Parathyroid adenoma (tissue), 2 donors: ENCODE measurements around the gene CCNG2.

Experiments used
- H2AFZ ChIP-seq: fragments of 300-600 bp; sonication (generic); one replicate; pipeline ENCODE4 v1.7.0; 2017; ENCODE audit warnings: antibody characterized with exemption, mild to moderate bottlenecking
- H3K27ac ChIP-seq: fragments of 300-600 bp; sonication (generic); one replicate; pipeline ENCODE4 v1.7.0; 2017
- H3K27me3 ChIP-seq: fragments of 300-600 bp; sonication (generic); one replicate; pipeline ENCODE4 v1.7.0; 2017; ENCODE audit warnings: low read length; ENCODE audit not compliant: control insufficient read depth, insufficient read depth
- H3K36me3 ChIP-seq: fragments of 300-600 bp; sonication (generic); one replicate; pipeline ENCODE4 v1.7.0; 2017; ENCODE audit warnings: low read length; ENCODE audit not compliant: control insufficient read depth, insufficient read depth
- H3K4me1 ChIP-seq: fragments of 300-600 bp; sonication (generic); one replicate; pipeline ENCODE4 v1.7.0; 2017; ENCODE audit warnings: control low read depth
- H3K4me2 ChIP-seq: fragments of 300-600 bp; sonication (generic); one replicate; pipeline ENCODE4 v1.7.0; 2017; ENCODE audit warnings: low read length
- H3K4me3 ChIP-seq: fragments of 300-600 bp; sonication (generic); one replicate; pipeline ENCODE4 v1.7.0; 2017; ENCODE audit warnings: low read depth, low read length
- H3K79me2 ChIP-seq: fragments of 300-600 bp; sonication (generic); one replicate; pipeline ENCODE4 v1.7.0; 2017; ENCODE audit warnings: control low read depth
- H3K9ac ChIP-seq: fragments of 300-600 bp; sonication (generic); one replicate; pipeline ENCODE4 v1.7.0; 2017; ENCODE audit warnings: mild to moderate bottlenecking
- H3K9me3 ChIP-seq: fragments of 300-600 bp; sonication (generic); one replicate; pipeline ENCODE4 v1.7.0; 2017; ENCODE audit warnings: low read length; ENCODE audit not compliant: control insufficient read depth
- TF ChIP-seq, protein P1 (sequence below): fragments of 300-600 bp; sonication (generic); IDR thresholded peaks from one replicate; pipeline ENCODE4 v1.7.0; 2017; ENCODE audit warnings: antibody characterized with exemption, mild to moderate bottlenecking
- donor health status: primary hyperparathyroidism.

Gene CCNG2

DNA sequence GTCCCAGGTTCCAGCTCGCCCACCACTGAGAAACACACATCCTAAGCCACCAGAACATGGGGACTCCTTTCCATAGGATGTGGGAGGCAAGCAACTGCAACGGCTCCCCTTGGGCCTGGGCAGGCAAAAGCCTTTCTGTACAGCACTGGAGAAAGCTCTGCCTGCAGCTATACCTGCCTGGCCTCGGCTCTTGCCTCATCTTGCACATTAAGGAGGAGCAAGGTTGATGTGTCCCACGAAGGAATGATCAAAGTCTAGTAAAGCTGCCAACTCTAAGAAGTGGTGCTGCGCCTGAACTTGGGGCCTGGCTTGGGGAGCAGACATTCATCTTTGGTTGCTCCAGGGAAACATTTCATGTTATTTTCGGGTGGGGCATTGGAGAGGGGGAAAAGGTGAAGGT, 19.6 kb downstream of the CCNG2 start:
- H3K27ac ChIP-seq, result no peak overlapping the region
- no peaks in the 10 kb centered on the region for H3K27me3 ChIP-seq
- H3K79me2 ChIP-seq, result no peaks in the 10 kb centered on the region
- TF ChIP-seq, protein P1, sequence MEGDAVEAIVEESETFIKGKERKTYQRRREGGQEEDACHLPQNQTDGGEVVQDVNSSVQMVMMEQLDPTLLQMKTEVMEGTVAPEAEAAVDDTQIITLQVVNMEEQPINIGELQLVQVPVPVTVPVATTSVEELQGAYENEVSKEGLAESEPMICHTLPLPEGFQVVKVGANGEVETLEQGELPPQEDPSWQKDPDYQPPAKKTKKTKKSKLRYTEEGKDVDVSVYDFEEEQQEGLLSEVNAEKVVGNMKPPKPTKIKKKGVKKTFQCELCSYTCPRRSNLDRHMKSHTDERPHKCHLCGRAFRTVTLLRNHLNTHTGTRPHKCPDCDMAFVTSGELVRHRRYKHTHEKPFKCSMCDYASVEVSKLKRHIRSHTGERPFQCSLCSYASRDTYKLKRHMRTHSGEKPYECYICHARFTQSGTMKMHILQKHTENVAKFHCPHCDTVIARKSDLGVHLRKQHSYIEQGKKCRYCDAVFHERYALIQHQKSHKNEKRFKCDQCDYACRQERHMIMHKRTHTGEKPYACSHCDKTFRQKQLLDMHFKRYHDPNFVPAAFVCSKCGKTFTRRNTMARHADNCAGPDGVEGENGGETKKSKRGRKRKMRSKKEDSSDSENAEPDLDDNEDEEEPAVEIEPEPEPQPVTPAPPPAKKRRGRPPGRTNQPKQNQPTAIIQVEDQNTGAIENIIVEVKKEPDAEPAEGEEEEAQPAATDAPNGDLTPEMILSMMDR, result no peak
- H2AFZ ChIP-seq, result no peak overlapping the region
- H3K9me3 ChIP-seq, result no peaks in the 10 kb centered on the region
- H3K4me3 ChIP-seq, result no peak overlapping the region
- no peak overlapping the region for H3K9ac ChIP-seq
- no peaks in the 10 kb centered on the region for H3K36me3 ChIP-seq
- no peak overlapping the region for H3K4me2 ChIP-seq
- no peaks in the 10 kb centered on the region for H3K4me1 ChIP-seq

DNA sequence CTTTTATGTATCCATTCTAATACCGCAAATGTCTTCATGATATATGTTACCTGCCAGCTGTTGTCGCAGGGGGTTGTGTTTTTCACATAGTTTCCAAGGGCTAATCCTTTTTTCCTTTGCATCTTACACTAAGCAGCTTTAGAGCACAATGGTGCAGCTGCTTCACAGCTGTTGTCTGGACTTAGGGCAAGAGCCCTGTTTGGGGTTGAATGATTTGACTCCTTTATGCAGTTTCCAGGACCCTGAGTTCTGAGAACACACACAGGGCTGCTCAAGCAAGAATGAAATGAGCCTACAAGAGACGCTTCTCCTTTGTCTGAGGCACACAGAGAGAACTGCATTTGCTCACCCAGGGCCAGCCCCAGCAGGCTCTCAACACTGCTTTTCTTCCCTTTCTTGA, 20.2 kb downstream of the CCNG2 start:
- Histone ChIP-seq H3K79me2 (no peaks in the 10 kb centered on the region), H3K36me3 (no peaks in the 10 kb centered on the region), H3K4me3 (no peak overlapping the region), H3K27ac (no peak overlapping the region), H3K9me3 (no peaks in the 10 kb centered on the region), H3K9ac (no peak overlapping the region), H2AFZ (no peak overlapping the region), H3K4me2 (no peak overlapping the region), H3K27me3 (no peaks in the 10 kb centered on the region), H3K4me1 (no peaks in the 10 kb centered on the region)
- TF ChIP-seq, protein P1, result no peak

DNA sequence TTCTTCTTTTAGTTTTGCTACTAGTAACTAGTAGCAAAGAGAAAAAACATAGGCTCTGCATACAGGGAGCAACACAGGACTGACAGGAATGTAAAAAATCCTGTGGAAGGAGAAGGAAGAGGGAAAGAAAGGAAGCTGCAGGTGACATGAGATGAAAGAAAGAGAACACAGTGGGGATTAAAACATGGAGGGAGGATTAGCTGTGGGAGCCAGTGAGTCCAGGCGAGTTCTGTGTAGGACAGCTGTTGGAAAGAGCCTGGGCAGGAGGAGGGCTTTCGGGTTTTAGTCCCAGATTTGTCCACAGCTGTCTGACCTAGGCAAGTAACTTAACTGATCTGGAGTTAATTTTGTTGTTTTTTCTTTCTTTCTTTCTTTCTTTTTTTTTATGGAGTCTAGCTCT, 21.6 kb downstream of the CCNG2 start:
- Histone ChIP-seq H3K4me2 (no peak overlapping the region), H3K4me1 (no peaks in the 10 kb centered on the region), H3K27ac (no peak overlapping the region), H3K9ac (no peak overlapping the region), H3K4me3 (no peak overlapping the region), H2AFZ (no peak overlapping the region), H3K36me3 (no peaks in the 10 kb centered on the region), H3K27me3 (no peaks in the 10 kb centered on the region), H3K79me2 (no peaks in the 10 kb centered on the region), H3K9me3 (no peaks in the 10 kb centered on the region)
- TF ChIP-seq, protein P1, result no peak

DNA sequence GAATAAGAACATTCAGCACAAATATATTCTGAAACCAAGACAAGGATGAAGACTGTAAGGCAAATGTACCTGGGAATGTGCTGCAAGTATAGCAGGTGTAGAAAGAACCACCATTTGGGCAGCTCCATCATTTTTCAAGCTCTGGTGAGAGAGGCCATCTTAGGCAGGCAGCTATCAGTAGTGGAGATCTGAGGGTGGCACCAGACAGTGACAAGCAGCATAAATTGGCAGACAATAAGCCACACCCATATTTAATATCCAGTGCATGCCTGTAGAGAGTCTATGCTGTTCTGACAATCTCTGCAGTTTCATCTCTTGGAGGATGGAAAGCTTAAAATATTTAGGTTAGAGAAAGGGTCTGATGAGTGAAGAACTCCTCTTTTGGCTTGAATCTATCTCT, 22.5 kb downstream of the CCNG2 start:
- Histone ChIP-seq H2AFZ (no peak overlapping the region), H3K9me3 (no peaks in the 10 kb centered on the region), H3K79me2 (no peaks in the 10 kb centered on the region), H3K27me3 (no peaks in the 10 kb centered on the region), H3K4me3 (no peak overlapping the region), H3K9ac (no peak overlapping the region), H3K36me3 (no peaks in the 10 kb centered on the region), H3K27ac (no peak overlapping the region), H3K4me1 (no peaks in the 10 kb centered on the region), H3K4me2 (no peak overlapping the region)
- TF ChIP-seq, protein P1, result no peak

DNA sequence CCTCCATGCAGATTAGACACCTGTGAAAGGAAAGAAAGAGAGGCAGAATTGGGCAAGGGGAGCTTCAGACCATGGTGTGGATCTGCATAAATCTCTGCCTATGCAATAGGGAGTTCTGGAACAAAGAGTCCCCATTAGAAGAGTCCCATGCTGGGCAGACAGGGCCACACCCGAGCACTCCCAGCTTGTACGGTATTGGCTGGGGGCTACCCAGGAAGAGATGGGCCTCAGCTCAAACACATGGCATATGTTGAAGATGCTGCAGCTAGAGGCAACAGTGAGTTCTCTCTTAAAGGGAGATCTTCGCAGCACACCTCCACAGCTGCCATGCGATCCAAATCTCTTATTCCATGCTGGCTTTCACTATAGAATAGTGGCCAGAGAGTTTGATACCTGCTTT, 24.7 kb downstream of the CCNG2 start:
- H3K4me2 ChIP-seq, result no peak overlapping the region
- no peaks in the 10 kb centered on the region for H3K36me3 ChIP-seq
- H3K79me2 ChIP-seq, result no peaks in the 10 kb centered on the region
- TF ChIP-seq, protein P1, result no peak
- no peaks in the 10 kb centered on the region for H3K4me1 ChIP-seq
- no peaks in the 10 kb centered on the region for H3K9me3 ChIP-seq
- H2AFZ ChIP-seq, result no peak overlapping the region
- no peaks in the 10 kb centered on the region for H3K27me3 ChIP-seq
- no peak overlapping the region for H3K9ac ChIP-seq
- no peak overlapping the region for H3K27ac ChIP-seq
- H3K4me3 ChIP-seq, result no peak overlapping the region
